Tibial nerve (tissue), 4 donors: ENCODE data around the gene TMED1. TPM values are rescaled to one million over a fixed set of nuclear protein-coding genes. Genes with fewer than 3 reads are reported as not detected.
A peak's percentile ranks its signal among the peaks of the same experiment; 100 is the strongest.

Experiments
- DNase-seq, 2 donors: peaks; one replicate each; pipeline ENCODE4 v3.0.0-alpha.2; 2019; ENCODE audit warnings: low spot score in 2 of 2
- H3K27ac ChIP-seq, 4 donors: fragments of 200-600 bp; sonication (generic) in 3 of 4; one replicate each; pipeline ENCODE4 v1.5.1; 2017 to 2019; ENCODE audit warnings: mild to moderate bottlenecking in 1 of 4
- H3K27me3 ChIP-seq, 2 donors: fragments of 200-600 bp; sonication (generic) in 1 of 2; one replicate each; pipeline versions ENCODE4 v1.5.1 to v1.6.0; 2017 to 2019
- H3K36me3 ChIP-seq, 3 donors: fragments of 200-600 bp; sonication (generic); one replicate each; pipeline ENCODE4 v1.5.1; 2018 to 2019
- H3K4me1 ChIP-seq, 4 donors: fragments of 200-600 bp; sonication (generic) in 3 of 4; one replicate each; pipeline ENCODE4 v1.5.1; 2017 to 2019
- H3K4me3 ChIP-seq, 4 donors: fragments of 200-600 bp; sonication (generic) in 3 of 4; one replicate each; pipeline ENCODE4 v1.5.1; 2017 to 2019; ENCODE audit warnings: mild to moderate bottlenecking in 1 of 4, moderate library complexity in 1 of 4
- H3K9me3 ChIP-seq, 4 donors: fragments of 200-600 bp; sonication (generic) in 3 of 4; one replicate each; pipeline ENCODE4 v1.5.1; 2017 to 2019
- CTCF ChIP-seq, 5 experiments: fragments of 200-600 bp in 3 of 5; fragments of 450-650 bp in 2 of 5; sonication (generic) in 3 of 5; IDR thresholded peaks; one replicate each; pipeline ENCODE4 v1.5.1; 2016 to 2019; ENCODE audit warnings: antibody characterized with exemption in 5 of 5, mild to moderate bottlenecking in 3 of 5, moderate library complexity in 2 of 5
- EP300 ChIP-seq, 2 donors: sonication (generic); formaldehyde crosslinking; IDR thresholded peaks; one replicate each; pipeline ENCODE4 v1.6.1; 2017; ENCODE audit warnings: antibody characterized with exemption in 2 of 2, mild to moderate bottlenecking in 1 of 2
- POLR2A ChIP-seq, 2 donors: fragments of 450-650 bp; IDR thresholded peaks; one replicate each; pipeline ENCODE4 v1.6.1; 2017; ENCODE audit warnings: antibody characterized with exemption in 2 of 2, mild to moderate bottlenecking in 2 of 2, moderate library complexity in 2 of 2
- WGBS, 2 donors: methylation state at CpG; one replicate each; pipeline ENCODE4 v1.1.5; 2018; 5-methylcytosine and 5-hydroxymethylcytosine counted together
- total RNA-seq, 4 donors: library from RNA; depleted of rRNA; stranded (reverse); fragments of >200 nt; gene quantifications; one replicate each; pipeline ENCODE4 v1.1.0, GENCODE V29; 2016

Gene TMED1
- total RNA-seq, 4 donors from 2014 or later: 18.0 to 33.7 (median 29.7) TPM

- no peak for DNase-seq
- no peak for TF ChIP-seq POLR2A (IDR thresholded peaks at IDR 0.05)
- TF ChIP-seq CTCF (IDR thresholded peaks at IDR 0.05): no peak
- TF ChIP-seq EP300 (IDR thresholded peaks at IDR 0.05): no peak
Observed at GRCh38 chr19:10868872-10869547, 33.0 kb upstream of the TMED1 start.

GRCh38 chr19:10866495-10866894 is 30.5 kb upstream of the TMED1 start:
- no peak for DNase-seq
- H3K9me3 ChIP-seq: no peaks in the 10 kb centered on the region
- 89 to 90% methylated on average over 10 of the region's 10 CpGs for WGBS, 2 donors
- H3K27me3 ChIP-seq: no peaks in the 10 kb centered on the region
- H3K27ac ChIP-seq: no peak overlapping the region
- peaks cover 0 to 21% (median 0%) of the 10 kb centered on the region in 4 donors for H3K4me1 ChIP-seq
- no peaks in the 10 kb centered on the region for H3K36me3 ChIP-seq
- TF ChIP-seq CTCF (IDR thresholded peaks at IDR 0.05) (no peak), EP300 (IDR thresholded peaks at IDR 0.05) (no peak), POLR2A (IDR thresholded peaks at IDR 0.05) (no peak)
- H3K4me3 ChIP-seq: no peak overlapping the region

More at GRCh38 chr19:10868872-10869547, 33.0 kb upstream of the TMED1 start:
- H3K4me3 ChIP-seq: no peak overlapping the region
- H3K9me3 ChIP-seq: no peaks in the 10 kb centered on the region
- no peaks in the 10 kb centered on the region for H3K27me3 ChIP-seq
- no peak overlapping the region for H3K27ac ChIP-seq
- H3K4me1 ChIP-seq: peaks cover 0 to 28% (median 5%) of the 10 kb centered on the region in 4 donors
- no peaks in the 10 kb centered on the region for H3K36me3 ChIP-seq
- WGBS, 2 donors: 88 to 95% methylated on average over 10 of the region's 10 CpGs

- Histone ChIP-seq H3K27me3 (no peaks in the 10 kb centered on the region), H3K4me3 (no peak overlapping the region), H3K4me1 (peaks cover 0 to 14% (median 0%) of the 10 kb centered on the region in 4 donors), H3K36me3 (no peaks in the 10 kb centered on the region), H3K27ac (peak overlapping the region in 2 of 4 donors; percentile 73 to 84), H3K9me3 (no peaks in the 10 kb centered on the region)
- 14 to 19% methylated on average over 6 of the region's 6 CpGs for WGBS, 2 donors
- TF ChIP-seq POLR2A (IDR thresholded peaks at IDR 0.05): no peak
- TF ChIP-seq CTCF (IDR thresholded peaks at IDR 0.05): peak; percentile 86 to 91 (median 88)
- TF ChIP-seq EP300 (IDR thresholded peaks at IDR 0.05): peak in 1 of 2 donors; percentile 9
- DNase-seq: peak; percentile 76 to 93
Observed at GRCh38 chr19:10864538-10864899, 28.5 kb upstream of the TMED1 start.

- TF ChIP-seq EP300 (IDR thresholded peaks at IDR 0.05) (no peak), CTCF (IDR thresholded peaks at IDR 0.05) (no peak), POLR2A (IDR thresholded peaks at IDR 0.05) (no peak)
Observed at GRCh38 chr19:10863107-10863717, 27.2 kb upstream of the TMED1 start.

GRCh38 chr19:10862561-10863106 is 26.6 kb upstream of the TMED1 start:
- no peak overlapping the region for H3K4me3 ChIP-seq
- no peaks in the 10 kb centered on the region for H3K27me3 ChIP-seq
- H3K9me3 ChIP-seq: no peaks in the 10 kb centered on the region
- peaks cover 0 to 14% (median 0%) of the 10 kb centered on the region in 4 donors for H3K4me1 ChIP-seq
- H3K36me3 ChIP-seq: no peaks in the 10 kb centered on the region
- TF ChIP-seq EP300 (IDR thresholded peaks at IDR 0.05) (no peak), POLR2A (IDR thresholded peaks at IDR 0.05) (no peak), CTCF (IDR thresholded peaks at IDR 0.05) (no peak)
- H3K27ac ChIP-seq: peak overlapping the region in 2 of 4 donors; percentile 18 to 84
- WGBS, 2 donors: 84 to 85% methylated on average over 6 of the region's 6 CpGs
- no peak for DNase-seq

More at GRCh38 chr19:10863107-10863717, 27.2 kb upstream of the TMED1 start:
- Histone ChIP-seq H3K4me3 (no peak overlapping the region), H3K27ac (peak overlapping the region in 2 of 4 donors; percentile 18 to 84), H3K9me3 (no peaks in the 10 kb centered on the region), H3K36me3 (no peaks in the 10 kb centered on the region), H3K27me3 (no peaks in the 10 kb centered on the region), H3K4me1 (peaks cover 0 to 14% (median 0%) of the 10 kb centered on the region in 4 donors)
- WGBS, 2 donors: 56 to 59% methylated on average over 18 of the region's 18 CpGs
- no peak for DNase-seq
